Lower leg skin (tissue), 4 donors: Measurements from ENCODE around the gene KRTAP9-8. TPM values are rescaled to one million over a fixed set of nuclear protein-coding genes. Genes with fewer than 3 reads are reported as not detected.
"Not testable (repeated sequence)": the region's sequence is repeated elsewhere in the genome, so short reads cannot be mapped to it uniquely, and the experiment has no call there.

Source experiments
- DNase-seq, 2 donors: peaks; one replicate each; pipeline ENCODE4 v3.0.0-alpha.2; 2019; ENCODE audit warnings: low spot score in 2 of 2
- H3K4me3 ChIP-seq: fragments of 200-600 bp; sonication (generic); 2 replicates; pipeline ENCODE4 v1.5.1; 2017; ENCODE audit warnings: mild to moderate bottlenecking, low read depth; ENCODE audit not compliant: poor library complexity, severe bottlenecking
- CTCF ChIP-seq, 3 donors: fragments of 450-650 bp; IDR thresholded peaks; one replicate each; pipeline ENCODE4 v1.5.1; 2016; ENCODE audit warnings: antibody characterized with exemption in 3 of 3, mild to moderate bottlenecking in 3 of 3, moderate library complexity in 2 of 3
- POLR2A ChIP-seq, 2 donors: fragments of 450-650 bp; IDR thresholded peaks; one replicate each; pipeline ENCODE4 v1.6.1; 2016 to 2017; ENCODE audit warnings: antibody characterized with exemption in 2 of 2, mild to moderate bottlenecking in 1 of 2, moderate library complexity in 1 of 2
- WGBS, 2 donors: methylation state at CpG; one replicate each; pipeline ENCODE4 v1.1.5; 2018; 5-methylcytosine and 5-hydroxymethylcytosine counted together
- intact Hi-C: fragments of 100-400 bp; cut with DNase I; formaldehyde crosslinking; loops from one replicate; pipeline ENCODE4 v1.15.0; 2023; ENCODE audit warnings: low total_unique reads
- total RNA-seq, 4 donors: library from RNA; depleted of rRNA; stranded (reverse); fragments of >200 nt; gene quantifications; one replicate each; pipeline ENCODE4 v1.1.0, GENCODE V29; 2016

Gene KRTAP9-8
- total RNA-seq, 4 donors from 2014 or later: 0.47 to 120 (median 0.97) TPM; not detected in 1

- intact Hi-C loops: loop anchor here (10.0 kb wide), 1 partner anchor 467 kb away; no protein-coding TSS in a partner anchor
- no peak for TF ChIP-seq POLR2A (IDR thresholded peaks at IDR 0.05)
- no peak for TF ChIP-seq CTCF (IDR thresholded peaks at IDR 0.05)
- 87 to 90% methylated on average over 6 of the region's 6 CpGs for WGBS, 2 donors
- no peak overlapping the region for H3K4me3 ChIP-seq
- no peak for DNase-seq
These were observed 6.1 kb upstream of the KRTAP9-8 start for GRCh38 chr17:41231731-41232130.

GRCh38 chr17:41232399-41233105 lies 5.2 kb upstream of the KRTAP9-8 start, which contains the start of gene KRTAP9-3:
KRTAP9-3 (plus strand) TSS chr17:41232449; CDS start chr17:41232502, 53 bp downstream.
- WGBS, 2 donors: 88 to 100% methylated on average over 1 of the region's 1 CpG
- not testable (repeated sequence) for DNase-seq, H3K4me3 ChIP-seq
- intact Hi-C loops: loop anchor here (10.0 kb wide), 1 partner anchor 468 kb away; no protein-coding TSS in a partner anchor

- DNase-seq, H3K4me3 ChIP-seq: not testable (repeated sequence)
- 71 to 76% methylated on average over 4 of the region's 4 CpGs for WGBS, 2 donors
- intact Hi-C loops: loop anchor here (10.0 kb wide), 1 partner anchor 472 kb away; no protein-coding TSS in a partner anchor
These were observed 683 bp upstream of the KRTAP9-8 start for GRCh38 chr17:41237116-41237515.

GRCh38 chr17:41246995-41247787 lies 9.4 kb downstream of the KRTAP9-8 start:
- intact Hi-C loops, H3K4me3 ChIP-seq, DNase-seq: not testable (repeated sequence)
- WGBS, 2 donors: 50 to 62% methylated on average over 2 of the region's 2 CpGs

- intact Hi-C loops, DNase-seq, H3K4me3 ChIP-seq: not testable (repeated sequence)
- 72 to 80% methylated on average over 1 to 2 of the region's 2 CpGs for WGBS, 2 donors
These were observed 11.9 kb downstream of the KRTAP9-8 start, which contains the start of gene KRTAP9-4 for GRCh38 chr17:41249637-41250240. KRTAP9-4 (plus strand) TSS chr17:41249687; CDS start chr17:41249721, 34 bp downstream.

- no peak for TF ChIP-seq CTCF (IDR thresholded peaks at IDR 0.05)
- TF ChIP-seq POLR2A (IDR thresholded peaks at IDR 0.05): no peak
- 94 to 97% methylated on average over 1 of the region's 1 CpG for WGBS, 2 donors
- intact Hi-C loops: no loop called here
- DNase-seq: no peak
- no peak overlapping the region for H3K4me3 ChIP-seq
These were observed 13.5 kb downstream of the KRTAP9-8 start for GRCh38 chr17:41251261-41251660.

- intact Hi-C loops: no loop called here
- WGBS, 2 donors: 0 to 44% methylated on average over 1 of the region's 1 CpG
- no peak overlapping the region for H3K4me3 ChIP-seq
- TF ChIP-seq POLR2A (IDR thresholded peaks at IDR 0.05) (no peak), CTCF (IDR thresholded peaks at IDR 0.05) (no peak)
- DNase-seq: no peak
These were observed 17.1 kb downstream of the KRTAP9-8 start for GRCh38 chr17:41254861-41255260.

- H3K4me3 ChIP-seq, intact Hi-C loops, DNase-seq: not testable (repeated sequence)
- 85 to 86% methylated on average over 4 of the region's 5 CpGs for WGBS, 2 donors
These were observed 17.8 kb downstream of the KRTAP9-8 start, which contains the start of gene KRTAP9-9 for GRCh38 chr17:41255381-41256290. KRTAP9-9 (plus strand) TSS chr17:41255384.
